ENCODE results near the gene PTCD2.

DNA sequence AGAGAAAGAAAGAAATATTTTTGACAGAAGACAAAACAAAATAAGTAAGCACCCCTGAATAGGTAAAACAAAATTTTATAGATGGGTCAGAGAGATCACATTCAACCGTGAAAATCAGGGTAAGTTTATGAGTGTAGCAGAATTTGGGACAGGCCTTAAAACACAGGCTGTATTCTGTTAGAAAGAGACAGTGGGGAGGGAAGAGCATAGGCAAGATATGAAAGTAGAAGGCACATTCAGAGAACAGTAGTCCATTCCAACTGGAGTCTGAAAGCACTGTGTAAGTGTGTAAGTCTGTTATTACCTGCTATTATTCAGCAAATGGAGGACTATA lies 38.8 kb upstream of the PTCD2 start:
- TF ChIP-seq, protein P1, sequence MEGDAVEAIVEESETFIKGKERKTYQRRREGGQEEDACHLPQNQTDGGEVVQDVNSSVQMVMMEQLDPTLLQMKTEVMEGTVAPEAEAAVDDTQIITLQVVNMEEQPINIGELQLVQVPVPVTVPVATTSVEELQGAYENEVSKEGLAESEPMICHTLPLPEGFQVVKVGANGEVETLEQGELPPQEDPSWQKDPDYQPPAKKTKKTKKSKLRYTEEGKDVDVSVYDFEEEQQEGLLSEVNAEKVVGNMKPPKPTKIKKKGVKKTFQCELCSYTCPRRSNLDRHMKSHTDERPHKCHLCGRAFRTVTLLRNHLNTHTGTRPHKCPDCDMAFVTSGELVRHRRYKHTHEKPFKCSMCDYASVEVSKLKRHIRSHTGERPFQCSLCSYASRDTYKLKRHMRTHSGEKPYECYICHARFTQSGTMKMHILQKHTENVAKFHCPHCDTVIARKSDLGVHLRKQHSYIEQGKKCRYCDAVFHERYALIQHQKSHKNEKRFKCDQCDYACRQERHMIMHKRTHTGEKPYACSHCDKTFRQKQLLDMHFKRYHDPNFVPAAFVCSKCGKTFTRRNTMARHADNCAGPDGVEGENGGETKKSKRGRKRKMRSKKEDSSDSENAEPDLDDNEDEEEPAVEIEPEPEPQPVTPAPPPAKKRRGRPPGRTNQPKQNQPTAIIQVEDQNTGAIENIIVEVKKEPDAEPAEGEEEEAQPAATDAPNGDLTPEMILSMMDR (IDR thresholded peaks at IDR 0.05), result no peak
- TF ChIP-seq POLR2A (IDR thresholded peaks at IDR 0.05), result no peak
